IMR-90 (cell line): ENCODE results near the gene SRSF5. TPM values are rescaled to one million over a fixed set of nuclear protein-coding genes. Genes with fewer than 3 reads are reported as not detected.

ENCODE experiments used
- ATAC-seq: fragments of 200-7000 bp; cut with Tn5 transposase; 2 replicates; pipeline ENCODE4 v1.9.1; 2020; ENCODE audit warnings: low read depth, mild to moderate bottlenecking, moderate library complexity
- BruUV-seq: library from RNA; stranded (reverse); fragments of 400-500 nt; replicated peaks from 2 replicates; lab custom pipeline; 2021; lab: Mats Ljungman, UMichigan
- CTCF ChIA-PET: fragments of 300-600 bp; formaldehyde crosslinking; extraction: SDS; loops from one replicate; lab custom pipeline; 2021; ENCODE audit warnings: antibody characterized with exemption; lab: Yijun Ruan, JAX
- POLR2A ChIA-PET: fragments of 300-600 bp; sonication (Branson Sonifier 250); formaldehyde crosslinking; loops from one replicate; lab custom pipeline; 2022; ENCODE audit warnings: antibody characterized with exemption; ENCODE audit not compliant: unreplicated experiment; lab: Charles Lee
- DNase-seq: peaks from one replicate; pipeline ENCODE4 v3.0.0; 2013
- H2AFZ ChIP-seq: replicated peaks from 2 replicates; pipeline ENCODE3; 2013; ENCODE audit warnings: low read length, mild to moderate bottlenecking; ENCODE audit not compliant: poor library complexity
- H2AK5ac ChIP-seq: 2 replicates; pipeline ENCODE4 v1.6.1; 2013; ENCODE audit warnings: low read depth, low read length, inconsistent platforms
- H2AK9ac ChIP-seq: replicated peaks from 2 replicates; pipeline ENCODE3; 2013; ENCODE audit warnings: mild to moderate bottlenecking, low read depth, low read length, moderate library complexity; ENCODE audit not compliant: poor library complexity
- H2BK120ac ChIP-seq: 2 replicates; pipeline ENCODE4 v1.6.1; 2013; ENCODE audit warnings: low read depth, low read length, inconsistent platforms
- H2BK15ac ChIP-seq: 3 replicates; pipeline ENCODE4 v1.6.1; 2013; ENCODE audit warnings: low read depth, low read length, inconsistent platforms
- H2BK20ac ChIP-seq: 2 replicates; pipeline ENCODE4 v1.6.1; 2013; ENCODE audit warnings: low read depth, mild to moderate bottlenecking, inconsistent platforms, low read length, moderate library complexity
- H2BK5ac ChIP-seq: 2 replicates; pipeline ENCODE4 v1.6.1; 2013; ENCODE audit warnings: mild to moderate bottlenecking, low read depth, low read length, inconsistent platforms; ENCODE audit not compliant: poor library complexity, severe bottlenecking
- H3K14ac ChIP-seq: replicated peaks from 2 replicates; pipeline ENCODE4 v1.6.1; 2013; ENCODE audit warnings: low read depth, low read length, inconsistent platforms
- H3K18ac ChIP-seq: 2 replicates; pipeline ENCODE4 v1.6.1; 2013; ENCODE audit warnings: low read depth, low read length, control low read depth
- H3K23ac ChIP-seq: 2 replicates; pipeline ENCODE4 v1.6.1; 2013; ENCODE audit warnings: low read depth, low read length, inconsistent platforms
- H3K27ac ChIP-seq: 2 replicates; pipeline ENCODE4 v1.5.1; 2013; ENCODE audit warnings: mild to moderate bottlenecking, control low read depth, low read length; ENCODE audit not compliant: insufficient read depth
- H3K27me3 ChIP-seq: 2 replicates; pipeline ENCODE4 v1.6.1; 2013; ENCODE audit warnings: low read length; ENCODE audit not compliant: control insufficient read depth, insufficient read depth
- H3K36me3 ChIP-seq: 2 replicates; pipeline ENCODE4 v1.6.1; 2013; ENCODE audit warnings: low read length, mixed read lengths; ENCODE audit not compliant: control insufficient read depth, insufficient read depth
- H3K4ac ChIP-seq: 2 replicates; pipeline ENCODE4 v1.6.1; 2013; ENCODE audit warnings: low read depth, low read length, inconsistent platforms
- H3K4me1 ChIP-seq: 2 replicates; pipeline ENCODE4 v1.6.1; 2013; ENCODE audit warnings: low read length, mixed read lengths; ENCODE audit not compliant: control insufficient read depth, insufficient read depth
- H3K4me2 ChIP-seq: 2 replicates; pipeline ENCODE4 v1.6.1; 2013; ENCODE audit warnings: low read depth, mild to moderate bottlenecking, control low read depth, low read length, moderate library complexity
- H3K4me3 ChIP-seq: 2 replicates; pipeline ENCODE4 v1.5.1; 2013; ENCODE audit warnings: low read depth, mild to moderate bottlenecking, control low read depth, low read length, moderate library complexity; ENCODE audit not compliant: insufficient read depth
- H3K56ac ChIP-seq: 2 replicates; pipeline ENCODE4 v1.6.1; 2013; ENCODE audit warnings: low read length, inconsistent platforms; ENCODE audit not compliant: insufficient read depth; ENCODE audit errors: extremely low read depth
- H3K79me1 ChIP-seq, 2 experiments: 2 replicates each; pipeline ENCODE4 v1.6.1; 2013; ENCODE audit warnings: low read length in 2 of 2, inconsistent platforms in 1 of 2, low read depth in 1 of 2
- H3K9ac ChIP-seq: 2 replicates; pipeline ENCODE4 v1.6.1; 2013; ENCODE audit warnings: low read depth, low read length, control low read depth
- H3K9me1 ChIP-seq: 2 replicates; pipeline ENCODE4 v1.6.1; 2013; ENCODE audit warnings: low read length, inconsistent platforms; ENCODE audit not compliant: insufficient read depth
- H3K9me3 ChIP-seq: 2 replicates; pipeline ENCODE4 v1.6.1; 2013; ENCODE audit warnings: low read length; ENCODE audit not compliant: control insufficient read depth, insufficient read depth
- H4K20me1 ChIP-seq: 2 replicates; pipeline ENCODE4 v1.6.1; 2013; ENCODE audit warnings: low read length, inconsistent platforms; ENCODE audit not compliant: insufficient read depth
- H4K5ac ChIP-seq: 2 replicates; pipeline ENCODE4 v1.6.1; 2013; ENCODE audit warnings: mild to moderate bottlenecking, low read depth, low read length, control low read depth
- H4K8ac ChIP-seq, 2 experiments: 2 replicates each; pipeline ENCODE4 v1.6.1; 2013; ENCODE audit warnings: low read depth in 2 of 2, low read length in 2 of 2, control low read depth in 1 of 2, inconsistent platforms in 1 of 2
- H4K91ac ChIP-seq: 2 replicates; pipeline ENCODE4 v1.6.1; 2013; ENCODE audit warnings: low read depth, low read length, inconsistent platforms; ENCODE audit not compliant: insufficient read depth
- BHLHE40 ChIP-seq: fragments of 150-350 bp; IDR thresholded peaks from 2 replicates; pipeline ENCODE4 v1.6.1; 2016; ENCODE audit warnings: mild to moderate bottlenecking, low read depth, low read length
- MAZ ChIP-seq: IDR thresholded peaks from 2 replicates; pipeline ENCODE4 v1.6.1; 2012; ENCODE audit warnings: low read depth, mild to moderate bottlenecking, low read length, improper control_type of control experiment, moderate library complexity, borderline replicate concordance
- MXI1 ChIP-seq: IDR thresholded peaks from 2 replicates; pipeline ENCODE4 v1.6.1; 2012; ENCODE audit warnings: low read depth, mild to moderate bottlenecking, low read length, moderate library complexity, borderline replicate concordance
- NFE2L2 ChIP-seq: fragments of 150-350 bp; IDR thresholded peaks from 2 replicates; pipeline ENCODE4 v1.6.1; 2016; ENCODE audit warnings: low read depth, mild to moderate bottlenecking, low read length
- POLR2A ChIP-seq: IDR thresholded peaks from 2 replicates; pipeline ENCODE4 v1.6.1; 2012; ENCODE audit warnings: mild to moderate bottlenecking, low read depth, low read length
- RAD21 ChIP-seq: IDR thresholded peaks from 2 replicates; pipeline ENCODE4 v1.6.1; 2012; ENCODE audit warnings: low read length, improper control_type of control experiment
- RFX5 ChIP-seq: IDR thresholded peaks from 2 replicates; pipeline ENCODE4 v1.8.0; 2012; ENCODE audit warnings: low read depth, mild to moderate bottlenecking, low read length, moderate library complexity
- SMC3 ChIP-seq: fragments of 150-350 bp; IDR thresholded peaks from 2 replicates; pipeline ENCODE4 v1.6.1; 2016; ENCODE audit warnings: low read depth, mild to moderate bottlenecking, antibody characterized with exemption, low read length, moderate library complexity
- USF2 ChIP-seq: fragments of 150-350 bp; IDR thresholded peaks from 2 replicates; pipeline ENCODE4 v1.6.1; 2017; ENCODE audit warnings: mild to moderate bottlenecking, antibody characterized with exemption, low read length, low read depth
- WGBS, 2 experiments: methylation state at CpG; one replicate each; pipeline versions ENCODE4 v1.1.5 to v1.1.7; 2013; ENCODE audit warnings: missing lambda C conversion rate in 2 of 2; ENCODE audit not compliant: insufficient read length in 1 of 2; ENCODE audit errors: extremely low coverage in 2 of 2; 5-methylcytosine and 5-hydroxymethylcytosine counted together
- dilution Hi-C: fragments of 300-500 bp; cut with HindIII; formaldehyde crosslinking; loops from one replicate; pipeline ENCODE4 v1.14.3; 2018; ENCODE audit warnings: low sequenced_read_pairs; ENCODE audit not compliant: unreplicated experiment
- in situ Hi-C: fragments of 300-500 bp; cut with MboI; formaldehyde crosslinking; loops from 3 replicates; pipeline ENCODE4 v1.14.3; 2019; ENCODE audit warnings: low sequenced_read_pairs, inconsistent platforms, mixed read lengths
- intact Hi-C: fragments of 100-400 bp; cut with micrococcal nuclease; formaldehyde crosslinking; loops from 2 replicates; pipeline ENCODE4 v1.10.0; 2022
- polyA plus RNA-seq, 3 experiments: library from polyadenylated mRNA; depleted of rRNA; stranded (reverse); fragments of >200 nt; gene quantifications; 2 replicates each; pipeline ENCODE4 v1.2.3, GENCODE V29; 2012; ENCODE audit warnings: low replicate concordance in 1 of 3
- total RNA-seq: library from RNA; depleted of rRNA; stranded (reverse); fragments of >200 nt; gene quantifications from 2 replicates; pipeline ENCODE4 v1.2.3, GENCODE V29; 2012
- TF ChIP-seq, protein P1 (sequence below): conservative IDR thresholded peaks from 2 replicates; pipeline ENCODE4 v1.5.1; 2012; ENCODE audit warnings: mild to moderate bottlenecking, low read depth, low read length, improper control_type of control experiment
- TF ChIP-seq, protein P2 (sequence below): fragments of 150-350 bp; IDR thresholded peaks from 2 replicates; pipeline ENCODE4 v1.6.1; 2016; ENCODE audit warnings: low read depth, mild to moderate bottlenecking, low read length, moderate library complexity, borderline replicate concordance

Gene SRSF5
- total and polyA plus RNA-seq, 2 of the 4 experiments (the other 2 are of a cell fraction), result 29.4 to 229 TPM

DNA sequence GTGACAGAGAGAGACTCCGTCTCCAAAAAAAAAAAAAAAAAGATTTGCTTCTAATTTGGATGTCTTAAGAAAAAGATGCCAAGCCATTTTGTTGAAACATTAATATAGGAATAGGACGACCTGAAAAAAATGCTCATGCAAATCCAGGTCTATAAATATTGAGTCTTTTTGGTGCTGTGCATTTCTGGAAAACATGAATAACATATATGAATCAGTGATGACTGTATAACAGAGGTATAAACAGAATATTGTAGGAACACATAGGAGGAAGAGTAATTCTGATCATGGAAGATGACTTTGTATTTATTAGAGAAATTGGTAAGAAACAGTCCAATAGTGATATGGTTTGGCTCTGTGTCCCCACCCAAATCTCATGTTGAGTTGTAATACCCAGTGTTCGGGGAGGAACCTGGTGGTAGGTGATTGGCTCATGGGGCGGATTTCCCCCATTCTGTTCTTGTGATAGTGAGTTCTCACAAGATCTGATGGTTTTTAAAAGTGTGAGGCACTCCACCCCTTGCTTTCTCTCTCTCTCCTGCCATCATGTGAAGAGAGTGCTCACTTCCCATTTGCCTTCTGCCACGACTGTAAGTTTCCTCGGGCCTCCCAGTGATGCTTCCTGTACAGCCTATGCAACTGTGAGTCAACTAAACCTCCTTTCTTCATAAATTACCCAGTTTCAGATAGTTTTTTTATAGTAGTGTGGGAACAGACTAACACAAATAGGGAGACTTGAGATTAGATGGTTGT is 3.0 kb upstream of the SRSF5 start (continued):
- TF ChIP-seq, protein P1, sequence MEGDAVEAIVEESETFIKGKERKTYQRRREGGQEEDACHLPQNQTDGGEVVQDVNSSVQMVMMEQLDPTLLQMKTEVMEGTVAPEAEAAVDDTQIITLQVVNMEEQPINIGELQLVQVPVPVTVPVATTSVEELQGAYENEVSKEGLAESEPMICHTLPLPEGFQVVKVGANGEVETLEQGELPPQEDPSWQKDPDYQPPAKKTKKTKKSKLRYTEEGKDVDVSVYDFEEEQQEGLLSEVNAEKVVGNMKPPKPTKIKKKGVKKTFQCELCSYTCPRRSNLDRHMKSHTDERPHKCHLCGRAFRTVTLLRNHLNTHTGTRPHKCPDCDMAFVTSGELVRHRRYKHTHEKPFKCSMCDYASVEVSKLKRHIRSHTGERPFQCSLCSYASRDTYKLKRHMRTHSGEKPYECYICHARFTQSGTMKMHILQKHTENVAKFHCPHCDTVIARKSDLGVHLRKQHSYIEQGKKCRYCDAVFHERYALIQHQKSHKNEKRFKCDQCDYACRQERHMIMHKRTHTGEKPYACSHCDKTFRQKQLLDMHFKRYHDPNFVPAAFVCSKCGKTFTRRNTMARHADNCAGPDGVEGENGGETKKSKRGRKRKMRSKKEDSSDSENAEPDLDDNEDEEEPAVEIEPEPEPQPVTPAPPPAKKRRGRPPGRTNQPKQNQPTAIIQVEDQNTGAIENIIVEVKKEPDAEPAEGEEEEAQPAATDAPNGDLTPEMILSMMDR, result no peak

GRCh38 chr14:69767369-69767999 is 542 bp downstream of the SRSF5 start:
- H3K4me3 ChIP-seq, result peak overlapping the region; percentile 72
- no peak overlapping the region for H2BK20ac ChIP-seq
- ChIA-PET POLR2A (interaction anchor here (0.6 kb wide), 1 partner anchor 253 kb away, joined by 7 read pairs; no protein-coding TSS in a partner anchor), CTCF (no interaction called here)
- H2AFZ ChIP-seq, result peak overlapping the region; percentile 95
- H3K4ac ChIP-seq, result peak overlapping the region; percentile 97
- peak overlapping the region; percentile 87 for H2AK5ac ChIP-seq
- 1% methylated on average over 23 of the region's 54 CpGs; no CpG with 5 or more reads in 1 of the 2 experiments for WGBS, 2 experiments
- no TSS peak for BruUV-seq
- peak overlapping the region; percentile 94 for H3K56ac ChIP-seq
- H4K5ac ChIP-seq, result peak overlapping the region; percentile 83
- peak overlapping the region; percentile 92 for H3K27ac ChIP-seq
- H3K36me3 ChIP-seq, result peaks cover 37% of the 10 kb centered on the region
- no peak overlapping the region for H2BK15ac ChIP-seq
- DNase-seq, result peak; percentile 90
- intact Hi-C loops (no loop called here), in situ Hi-C loops (no loop called here), dilution Hi-C loops (no loop called here)
- peak overlapping the region; percentile 94 to 100 for H4K8ac ChIP-seq
- peak overlapping the region; percentile 98 for H3K14ac ChIP-seq
- H2AK9ac ChIP-seq, result peak overlapping the region; percentile 99
- H3K9me1 ChIP-seq, result peaks cover 13% of the 10 kb centered on the region
- peak overlapping the region; percentile 95 for H4K91ac ChIP-seq
- peak overlapping the region; percentile 61 for H3K18ac ChIP-seq
- ATAC-seq, result peak; percentile 85
- peak overlapping the region; percentile 94 for H3K4me2 ChIP-seq
- H3K23ac ChIP-seq, result peak overlapping the region; percentile 93
- H3K4me1 ChIP-seq, result peaks cover 4% of the 10 kb centered on the region
- H4K20me1 ChIP-seq, result peaks cover 50% of the 10 kb centered on the region
- H3K79me1 ChIP-seq, result peaks cover 33 to 49% of the 10 kb centered on the region in 2 experiments
- H2BK5ac ChIP-seq, result peak overlapping the region; percentile 87
- H2BK120ac ChIP-seq, result peak overlapping the region; percentile 34
- no peaks in the 10 kb centered on the region for H3K9me3 ChIP-seq
- H3K9ac ChIP-seq, result peak overlapping the region; percentile 93
- no peaks in the 10 kb centered on the region for H3K27me3 ChIP-seq
- no peak for TF ChIP-seq SMC3
- TF ChIP-seq MXI1, result peak; percentile 45; the same call in 1 of the 2 replicates
- no peak for TF ChIP-seq RFX5
- peak; percentile 15; the same call in 1 of the 2 replicates for TF ChIP-seq USF2
- TF ChIP-seq POLR2A, result peak; percentile 79; the same call in 1 of the 2 replicates
- no peak for TF ChIP-seq NFE2L2
- TF ChIP-seq, protein P2, sequence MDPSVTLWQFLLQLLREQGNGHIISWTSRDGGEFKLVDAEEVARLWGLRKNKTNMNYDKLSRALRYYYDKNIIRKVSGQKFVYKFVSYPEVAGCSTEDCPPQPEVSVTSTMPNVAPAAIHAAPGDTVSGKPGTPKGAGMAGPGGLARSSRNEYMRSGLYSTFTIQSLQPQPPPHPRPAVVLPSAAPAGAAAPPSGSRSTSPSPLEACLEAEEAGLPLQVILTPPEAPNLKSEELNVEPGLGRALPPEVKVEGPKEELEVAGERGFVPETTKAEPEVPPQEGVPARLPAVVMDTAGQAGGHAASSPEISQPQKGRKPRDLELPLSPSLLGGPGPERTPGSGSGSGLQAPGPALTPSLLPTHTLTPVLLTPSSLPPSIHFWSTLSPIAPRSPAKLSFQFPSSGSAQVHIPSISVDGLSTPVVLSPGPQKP, result no peak
- no peak for TF ChIP-seq BHLHE40
- no peak for TF ChIP-seq RAD21
- TF ChIP-seq MAZ, result peak; percentile 95
